ENCODE measurements around the gene ASCC3.

Gene ASCC3

DNA sequence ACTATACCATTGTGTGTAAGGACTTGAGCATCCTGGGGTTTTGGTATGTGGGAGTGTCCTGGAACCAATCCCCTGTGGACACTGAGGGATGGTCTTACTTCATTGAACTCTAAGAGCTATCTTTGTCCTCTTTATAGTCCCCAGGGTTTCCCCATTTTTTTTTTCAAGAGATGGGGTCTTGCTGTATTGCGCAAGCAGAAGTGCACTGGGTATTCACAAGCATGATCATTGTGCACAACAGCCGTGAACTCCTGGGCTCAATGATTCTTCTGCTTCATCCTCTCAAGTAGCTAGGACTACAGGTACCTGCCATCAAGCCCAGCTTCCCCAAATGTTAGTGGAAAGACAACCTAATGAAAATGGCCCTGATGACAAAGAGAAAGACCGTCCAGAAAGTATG, 2.2 kb upstream of the ASCC3 start:
- Histone ChIP-seq H3K36me3 (ENCODE audit: insufficient read depth, low read length) (no peaks in the 10 kb centered on the region), H3K4me2 (ENCODE audit: low read depth, low read length, poor library complexity, severe bottlenecking) (no peak overlapping the region), H3K9me2 (replicated peaks; ENCODE audit: low read depth, low read length) (no peaks in the 10 kb centered on the region), H3K27me3 (ENCODE audit: insufficient read depth, low read length, poor library complexity, severe bottlenecking) (no peaks in the 10 kb centered on the region), H3K4me3 (ENCODE audit: low read length, poor library complexity, severe bottlenecking) (no peak overlapping the region), H4K20me1 (ENCODE audit: insufficient read depth, low read length, poor library complexity, severe bottlenecking) (peaks cover 26% of the 10 kb centered on the region), H2AFZ (ENCODE audit: low read length) (no peak overlapping the region), H3F3A (ENCODE audit: low read depth) (no peaks in the 10 kb centered on the region), H3K79me2 (ENCODE audit: insufficient read depth, low read length) (peaks cover 34% of the 10 kb centered on the region), H3K9ac (ENCODE audit: low read depth, low read length, poor library complexity, severe bottlenecking) (no peak overlapping the region), H3K4me1 (ENCODE audit: insufficient read depth, low read length, poor library complexity, severe bottlenecking) (peaks cover 27% of the 10 kb centered on the region), H3K9me3 (ENCODE audit: insufficient read depth, low read depth, low read length) (no peaks in the 10 kb centered on the region)
- TF ChIP-seq EZH2phosphoT487 (IDR thresholded peaks at IDR 0.05; ENCODE audit: borderline replicate concordance): no peak
- TF ChIP-seq, protein P1, sequence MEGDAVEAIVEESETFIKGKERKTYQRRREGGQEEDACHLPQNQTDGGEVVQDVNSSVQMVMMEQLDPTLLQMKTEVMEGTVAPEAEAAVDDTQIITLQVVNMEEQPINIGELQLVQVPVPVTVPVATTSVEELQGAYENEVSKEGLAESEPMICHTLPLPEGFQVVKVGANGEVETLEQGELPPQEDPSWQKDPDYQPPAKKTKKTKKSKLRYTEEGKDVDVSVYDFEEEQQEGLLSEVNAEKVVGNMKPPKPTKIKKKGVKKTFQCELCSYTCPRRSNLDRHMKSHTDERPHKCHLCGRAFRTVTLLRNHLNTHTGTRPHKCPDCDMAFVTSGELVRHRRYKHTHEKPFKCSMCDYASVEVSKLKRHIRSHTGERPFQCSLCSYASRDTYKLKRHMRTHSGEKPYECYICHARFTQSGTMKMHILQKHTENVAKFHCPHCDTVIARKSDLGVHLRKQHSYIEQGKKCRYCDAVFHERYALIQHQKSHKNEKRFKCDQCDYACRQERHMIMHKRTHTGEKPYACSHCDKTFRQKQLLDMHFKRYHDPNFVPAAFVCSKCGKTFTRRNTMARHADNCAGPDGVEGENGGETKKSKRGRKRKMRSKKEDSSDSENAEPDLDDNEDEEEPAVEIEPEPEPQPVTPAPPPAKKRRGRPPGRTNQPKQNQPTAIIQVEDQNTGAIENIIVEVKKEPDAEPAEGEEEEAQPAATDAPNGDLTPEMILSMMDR (conservative IDR thresholded peaks at IDR 0.05; ENCODE audit: low read length): no peak

DNA sequence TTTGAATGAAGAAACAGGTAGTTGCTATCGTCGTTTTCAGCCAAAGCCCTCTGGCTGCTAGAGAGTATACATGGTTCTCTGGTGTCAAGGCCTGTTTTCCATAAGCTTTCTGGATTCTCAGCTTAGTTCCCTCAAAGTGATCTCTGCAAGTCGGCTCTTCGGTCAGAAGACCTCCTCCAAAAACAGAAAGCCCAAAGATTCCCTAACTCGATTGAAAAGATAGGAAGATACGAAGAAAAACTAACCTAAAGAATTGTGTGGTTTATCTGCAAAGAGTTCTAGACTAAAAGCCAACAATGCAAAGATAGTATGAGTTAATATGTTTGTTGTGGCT, 545 bp upstream of the ASCC3 start:
- H3K9me2 ChIP-seq (replicated peaks; ENCODE audit: low read depth, low read length): no peaks in the 10 kb centered on the region
- peaks cover 51% of the 10 kb centered on the region for H3K79me2 ChIP-seq (ENCODE audit: insufficient read depth, low read length)
- H3K9ac ChIP-seq (ENCODE audit: low read depth, low read length, poor library complexity, severe bottlenecking): peak overlapping the region; percentile 99
- no peak for TF ChIP-seq EZH2phosphoT487 (IDR thresholded peaks at IDR 0.05; ENCODE audit: borderline replicate concordance)
- TF ChIP-seq, protein P1 (conservative IDR thresholded peaks at IDR 0.05; ENCODE audit: low read length): no peak
- H3F3A ChIP-seq (ENCODE audit: low read depth): no peaks in the 10 kb centered on the region
- peak overlapping the region; percentile 93 for H3K4me3 ChIP-seq (ENCODE audit: low read length, poor library complexity, severe bottlenecking)
- H3K4me1 ChIP-seq (ENCODE audit: insufficient read depth, low read length, poor library complexity, severe bottlenecking): peaks cover 41% of the 10 kb centered on the region
- no peaks in the 10 kb centered on the region for H3K27me3 ChIP-seq (ENCODE audit: insufficient read depth, low read length, poor library complexity, severe bottlenecking)
- no peaks in the 10 kb centered on the region for H3K36me3 ChIP-seq (ENCODE audit: insufficient read depth, low read length)
- peaks cover 41% of the 10 kb centered on the region for H4K20me1 ChIP-seq (ENCODE audit: insufficient read depth, low read length, poor library complexity, severe bottlenecking)
- peak overlapping the region; percentile 75 for H3K4me2 ChIP-seq (ENCODE audit: low read depth, low read length, poor library complexity, severe bottlenecking)
- H2AFZ ChIP-seq (ENCODE audit: low read length): peak overlapping the region; percentile 95
- H3K9me3 ChIP-seq (ENCODE audit: insufficient read depth, low read depth, low read length): no peaks in the 10 kb centered on the region

- peak overlapping the region; percentile 93 for H3K4me3 ChIP-seq (ENCODE audit: low read length, poor library complexity, severe bottlenecking)
- H3K9ac ChIP-seq (ENCODE audit: low read depth, low read length, poor library complexity, severe bottlenecking): peak overlapping the region; percentile 99
- TF ChIP-seq, protein P1 (conservative IDR thresholded peaks at IDR 0.05; ENCODE audit: low read length): no peak
- TF ChIP-seq EZH2phosphoT487 (IDR thresholded peaks at IDR 0.05; ENCODE audit: borderline replicate concordance): no peak
- peaks cover 54% of the 10 kb centered on the region for H4K20me1 ChIP-seq (ENCODE audit: insufficient read depth, low read length, poor library complexity, severe bottlenecking)
- peaks cover 52% of the 10 kb centered on the region for H3K4me1 ChIP-seq (ENCODE audit: insufficient read depth, low read length, poor library complexity, severe bottlenecking)
- H3K36me3 ChIP-seq (ENCODE audit: insufficient read depth, low read length): no peaks in the 10 kb centered on the region
- H2AFZ ChIP-seq (ENCODE audit: low read length): peak overlapping the region; percentile 95
- no peaks in the 10 kb centered on the region for H3F3A ChIP-seq (ENCODE audit: low read depth)
- H3K27me3 ChIP-seq (ENCODE audit: insufficient read depth, low read length, poor library complexity, severe bottlenecking): no peaks in the 10 kb centered on the region
- peak overlapping the region; percentile 92 for H3K4me2 ChIP-seq (ENCODE audit: low read depth, low read length, poor library complexity, severe bottlenecking)
- no peaks in the 10 kb centered on the region for H3K9me3 ChIP-seq (ENCODE audit: insufficient read depth, low read depth, low read length)
- no peaks in the 10 kb centered on the region for H3K9me2 ChIP-seq (replicated peaks; ENCODE audit: low read depth, low read length)
- H3K79me2 ChIP-seq (ENCODE audit: insufficient read depth, low read length): peaks cover 64% of the 10 kb centered on the region
Observed at GRCh38 chr6:100880149-100880852, 828 bp downstream of the ASCC3 start.

Data from Loucy (cell line).